Embryonic facial prominence (tissue), 1 donor: ENCODE results near the gene SPDYE16.
"Not testable (repeated sequence)": the region's sequence is repeated elsewhere in the genome, so short reads cannot be mapped to it uniquely, and the experiment has no call there.

Experiments used
- DNase-seq: peaks from one replicate; pipeline ENCODE4 v3.0.0-alpha.2; 2016; ENCODE audit errors: extremely low spot score

The SPDYE16 gene

GRCh38 chr7:76504351-76505167 lies 38.5 kb downstream of the SPDYE16 start:
- not testable (repeated sequence) for DNase-seq

- DNase-seq = not testable (repeated sequence)
Measured at GRCh38 chr7:76503244-76503643, 39.9 kb downstream of the SPDYE16 start.

- not testable (repeated sequence) for DNase-seq
Measured at GRCh38 chr7:76502836-76503235, 40.3 kb downstream of the SPDYE16 start.

- not testable (repeated sequence) for DNase-seq
Measured at GRCh38 chr7:76502224-76502623, 40.9 kb downstream of the SPDYE16 start.

- DNase-seq = not testable (repeated sequence)
Measured at GRCh38 chr7:76499924-76500241, 43.2 kb downstream of the SPDYE16 start.

GRCh38 chr7:76499201-76499923 lies 43.7 kb downstream of the SPDYE16 start:
- not testable (repeated sequence) for DNase-seq

GRCh38 chr7:76498583-76499200 lies 44.4 kb downstream of the SPDYE16 start:
- not testable (repeated sequence) for DNase-seq

GRCh38 chr7:76497918-76498582 lies 45.0 kb downstream of the SPDYE16 start:
- not testable (repeated sequence) for DNase-seq

- DNase-seq = not testable (repeated sequence)
Measured at GRCh38 chr7:76495717-76496116, 47.4 kb downstream of the SPDYE16 start.

GRCh38 chr7:76492139-76492538 lies 51.0 kb downstream of the SPDYE16 start:
- not testable (repeated sequence) for DNase-seq

GRCh38 chr7:76487969-76488368 lies 55.1 kb downstream of the SPDYE16 start:
- not testable (repeated sequence) for DNase-seq

GRCh38 chr7:76486618-76487017 lies 56.5 kb downstream of the SPDYE16 start:
- DNase-seq = not testable (repeated sequence)

GRCh38 chr7:76485822-76486610 lies 57.1 kb downstream of the SPDYE16 start:
- not testable (repeated sequence) for DNase-seq

GRCh38 chr7:76484456-76484855 lies 58.6 kb downstream of the SPDYE16 start:
- not testable (repeated sequence) for DNase-seq

GRCh38 chr7:76483081-76483480 lies 60.0 kb downstream of the SPDYE16 start:
- not testable (repeated sequence) for DNase-seq

- DNase-seq = not testable (repeated sequence)
Measured at GRCh38 chr7:76482660-76483059, 60.4 kb downstream of the SPDYE16 start.
